ENCODE measurements around the gene IFT81. TPM values are rescaled to one million over a fixed set of nuclear protein-coding genes. Genes with fewer than 3 reads are reported as not detected.

Gene IFT81
- total RNA-seq, 1 experiment from 2014 or later: 9.0 TPM

DNA sequence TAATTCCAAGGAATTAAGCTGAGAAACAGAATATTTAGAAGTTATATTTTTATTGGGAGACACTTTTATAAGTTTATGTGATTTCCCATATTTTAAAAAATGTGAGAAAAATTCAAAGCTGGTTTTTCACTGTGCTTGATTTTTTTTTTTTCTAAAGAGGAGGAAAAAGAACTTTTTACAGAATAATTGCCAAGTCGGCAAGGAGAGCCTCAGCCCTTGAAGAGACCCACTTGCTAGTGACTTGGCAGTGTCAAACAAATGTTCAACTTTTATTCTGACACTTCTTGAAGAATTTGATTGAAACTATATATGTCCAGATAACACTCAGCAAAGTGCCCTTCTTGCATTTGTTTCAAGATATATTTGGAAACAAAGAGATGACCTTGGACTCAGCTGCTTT lies 104.6 kb downstream of the IFT81 start:
- H3K27me3 ChIP-seq (ENCODE audit: insufficient read depth, low read length): no peaks in the 10 kb centered on the region
- TF ChIP-seq POLR2AphosphoS5 (IDR thresholded peaks at IDR 0.05; ENCODE audit: low read depth, low read length) (no peak), TCF7L2 (IDR thresholded peaks at IDR 0.05; ENCODE audit: borderline replicate concordance, extremely low read depth, insufficient read depth, insufficient read length) (no peak), EGR1 (IDR thresholded peaks at IDR 0.05; ENCODE audit: low read depth) (no peak), SP1 (IDR thresholded peaks at IDR 0.05; ENCODE audit: low read depth) (no peak), POLR2A (IDR thresholded peaks at IDR 0.05; ENCODE audit: borderline replicate concordance, extremely low read depth, insufficient read depth, insufficient read length) (no peak), RAD21 (IDR thresholded peaks at IDR 0.05; ENCODE audit: low read depth) (no peak), FOSL1 (IDR thresholded peaks at IDR 0.05; ENCODE audit: low read depth) (no peak), ZFX (IDR thresholded peaks at IDR 0.05) (no peak), ZNF274 (IDR thresholded peaks at IDR 0.05; ENCODE audit: low read depth, low read length) (no peak), CEBPB (IDR thresholded peaks at IDR 0.05; ENCODE audit: low read depth) (no peak), SIN3A (IDR thresholded peaks at IDR 0.05; ENCODE audit: low read depth) (no peak), YY1 (IDR thresholded peaks at IDR 0.05; ENCODE audit: extremely low read depth, insufficient replicate concordance, low read depth, low read length) (no peak), SRF (IDR thresholded peaks at IDR 0.05; ENCODE audit: low read depth) (no peak), EZH2 (IDR thresholded peaks at IDR 0.05) (no peak)
- TF ChIP-seq, protein P1, sequence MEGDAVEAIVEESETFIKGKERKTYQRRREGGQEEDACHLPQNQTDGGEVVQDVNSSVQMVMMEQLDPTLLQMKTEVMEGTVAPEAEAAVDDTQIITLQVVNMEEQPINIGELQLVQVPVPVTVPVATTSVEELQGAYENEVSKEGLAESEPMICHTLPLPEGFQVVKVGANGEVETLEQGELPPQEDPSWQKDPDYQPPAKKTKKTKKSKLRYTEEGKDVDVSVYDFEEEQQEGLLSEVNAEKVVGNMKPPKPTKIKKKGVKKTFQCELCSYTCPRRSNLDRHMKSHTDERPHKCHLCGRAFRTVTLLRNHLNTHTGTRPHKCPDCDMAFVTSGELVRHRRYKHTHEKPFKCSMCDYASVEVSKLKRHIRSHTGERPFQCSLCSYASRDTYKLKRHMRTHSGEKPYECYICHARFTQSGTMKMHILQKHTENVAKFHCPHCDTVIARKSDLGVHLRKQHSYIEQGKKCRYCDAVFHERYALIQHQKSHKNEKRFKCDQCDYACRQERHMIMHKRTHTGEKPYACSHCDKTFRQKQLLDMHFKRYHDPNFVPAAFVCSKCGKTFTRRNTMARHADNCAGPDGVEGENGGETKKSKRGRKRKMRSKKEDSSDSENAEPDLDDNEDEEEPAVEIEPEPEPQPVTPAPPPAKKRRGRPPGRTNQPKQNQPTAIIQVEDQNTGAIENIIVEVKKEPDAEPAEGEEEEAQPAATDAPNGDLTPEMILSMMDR (IDR thresholded peaks at IDR 0.05 in 2 of 3, conservative IDR thresholded peaks at IDR 0.05 in 1 of 3; ENCODE audit: borderline replicate concordance in 1 of 3, insufficient read depth in 1 of 3, low read depth in 2 of 3, low read length in 2 of 3): no peak
- TF ChIP-seq, protein P2, sequence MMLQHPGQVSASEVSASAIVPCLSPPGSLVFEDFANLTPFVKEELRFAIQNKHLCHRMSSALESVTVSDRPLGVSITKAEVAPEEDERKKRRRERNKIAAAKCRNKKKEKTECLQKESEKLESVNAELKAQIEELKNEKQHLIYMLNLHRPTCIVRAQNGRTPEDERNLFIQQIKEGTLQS (IDR thresholded peaks at IDR 0.05): no peak
- TF ChIP-seq, protein P3, sequence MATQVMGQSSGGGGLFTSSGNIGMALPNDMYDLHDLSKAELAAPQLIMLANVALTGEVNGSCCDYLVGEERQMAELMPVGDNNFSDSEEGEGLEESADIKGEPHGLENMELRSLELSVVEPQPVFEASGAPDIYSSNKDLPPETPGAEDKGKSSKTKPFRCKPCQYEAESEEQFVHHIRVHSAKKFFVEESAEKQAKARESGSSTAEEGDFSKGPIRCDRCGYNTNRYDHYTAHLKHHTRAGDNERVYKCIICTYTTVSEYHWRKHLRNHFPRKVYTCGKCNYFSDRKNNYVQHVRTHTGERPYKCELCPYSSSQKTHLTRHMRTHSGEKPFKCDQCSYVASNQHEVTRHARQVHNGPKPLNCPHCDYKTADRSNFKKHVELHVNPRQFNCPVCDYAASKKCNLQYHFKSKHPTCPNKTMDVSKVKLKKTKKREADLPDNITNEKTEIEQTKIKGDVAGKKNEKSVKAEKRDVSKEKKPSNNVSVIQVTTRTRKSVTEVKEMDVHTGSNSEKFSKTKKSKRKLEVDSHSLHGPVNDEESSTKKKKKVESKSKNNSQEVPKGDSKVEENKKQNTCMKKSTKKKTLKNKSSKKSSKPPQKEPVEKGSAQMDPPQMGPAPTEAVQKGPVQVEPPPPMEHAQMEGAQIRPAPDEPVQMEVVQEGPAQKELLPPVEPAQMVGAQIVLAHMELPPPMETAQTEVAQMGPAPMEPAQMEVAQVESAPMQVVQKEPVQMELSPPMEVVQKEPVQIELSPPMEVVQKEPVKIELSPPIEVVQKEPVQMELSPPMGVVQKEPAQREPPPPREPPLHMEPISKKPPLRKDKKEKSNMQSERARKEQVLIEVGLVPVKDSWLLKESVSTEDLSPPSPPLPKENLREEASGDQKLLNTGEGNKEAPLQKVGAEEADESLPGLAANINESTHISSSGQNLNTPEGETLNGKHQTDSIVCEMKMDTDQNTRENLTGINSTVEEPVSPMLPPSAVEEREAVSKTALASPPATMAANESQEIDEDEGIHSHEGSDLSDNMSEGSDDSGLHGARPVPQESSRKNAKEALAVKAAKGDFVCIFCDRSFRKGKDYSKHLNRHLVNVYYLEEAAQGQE (IDR thresholded peaks at IDR 0.05; ENCODE audit: low read depth): no peak
- TF ChIP-seq, protein P4, sequence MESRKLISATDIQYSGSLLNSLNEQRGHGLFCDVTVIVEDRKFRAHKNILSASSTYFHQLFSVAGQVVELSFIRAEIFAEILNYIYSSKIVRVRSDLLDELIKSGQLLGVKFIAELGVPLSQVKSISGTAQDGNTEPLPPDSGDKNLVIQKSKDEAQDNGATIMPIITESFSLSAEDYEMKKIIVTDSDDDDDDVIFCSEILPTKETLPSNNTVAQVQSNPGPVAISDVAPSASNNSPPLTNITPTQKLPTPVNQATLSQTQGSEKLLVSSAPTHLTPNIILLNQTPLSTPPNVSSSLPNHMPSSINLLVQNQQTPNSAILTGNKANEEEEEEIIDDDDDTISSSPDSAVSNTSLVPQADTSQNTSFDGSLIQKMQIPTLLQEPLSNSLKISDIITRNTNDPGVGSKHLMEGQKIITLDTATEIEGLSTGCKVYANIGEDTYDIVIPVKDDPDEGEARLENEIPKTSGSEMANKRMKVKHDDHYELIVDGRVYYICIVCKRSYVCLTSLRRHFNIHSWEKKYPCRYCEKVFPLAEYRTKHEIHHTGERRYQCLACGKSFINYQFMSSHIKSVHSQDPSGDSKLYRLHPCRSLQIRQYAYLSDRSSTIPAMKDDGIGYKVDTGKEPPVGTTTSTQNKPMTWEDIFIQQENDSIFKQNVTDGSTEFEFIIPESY (IDR thresholded peaks at IDR 0.05; ENCODE audit: extremely low read depth, insufficient replicate concordance, low read length): no peak
- no peaks in the 10 kb centered on the region for H3K79me2 ChIP-seq (ENCODE audit: insufficient read depth, low read length)
- intact Hi-C loops (cut with micrococcal nuclease): no loop called here
- H2AFZ ChIP-seq (ENCODE audit: low read depth, low read length, poor library complexity, severe bottlenecking): no peak overlapping the region
- ChIA-PET POLR2A (no interaction called here), CTCF (no interaction called here), RAD21 (ENCODE audit: low non-redundant PET in 1 of 2, low total read pairs in 2 of 2, uncharacterized antibody in 2 of 2, unreplicated experiment in 2 of 2) (no interaction called here)
- H3K4me3 ChIP-seq (replicated peaks in 1 of 2; ENCODE audit: low read depth in 1 of 2, low read length in 2 of 2): no peak overlapping the region
- no peak for DNase-seq (ENCODE audit: low read depth, low spot score)
- H3K9ac ChIP-seq (ENCODE audit: low read length): no peak overlapping the region
- no peaks in the 10 kb centered on the region for H3K9me2 ChIP-seq (ENCODE audit: insufficient read depth)
- no peaks in the 10 kb centered on the region for H3K36me3 ChIP-seq (ENCODE audit: control insufficient read depth in 1 of 2, insufficient read depth in 2 of 2, low read length in 2 of 2)
- H3K4me1 ChIP-seq (ENCODE audit: control insufficient read depth in 1 of 2, insufficient read depth in 2 of 2, low read length in 2 of 2): peaks cover 0 to 7% of the 10 kb centered on the region in 2 experiments; a peak in 1 of 4 replicates
- no peaks in the 10 kb centered on the region for H3K9me3 ChIP-seq (ENCODE audit: control insufficient read depth in 1 of 2, insufficient read depth in 1 of 2, low read depth in 1 of 2, low read length in 2 of 2)
- no peak overlapping the region for H3K4me2 ChIP-seq (ENCODE audit: low read length)
- ATAC-seq: no peak
- H3K27ac ChIP-seq (ENCODE audit: low read depth, low read length): no peak overlapping the region
- no TSS peak for BruUV-seq (replicated peaks)
- H4K20me1 ChIP-seq (ENCODE audit: insufficient read depth): no peaks in the 10 kb centered on the region

All from HCT116 (cell line).